T-helper 1 cell (primary cell): ENCODE data around the gene SRMS.

Experiments used
- DNase-seq, 5 donors: peaks; one replicate each; pipeline ENCODE4 v3.0.0-alpha.2; 2012 to 2020
- total RNA-seq, 4 donors: gene quantifications; one replicate each; lab custom pipeline; 2026; lab: John Stamatoyannopoulos, UW

Gene SRMS
- total RNA-seq, result 0 to 0.46 (median 0.13) reads per million in 4 donors

GRCh38 chr20:63547725-63548480, at the start of gene SRMS:
TSS of gene SRMS (minus strand) at chr20:63547749. CDS start at chr20:63547463, 286 bp downstream.
- DNase-seq, result no peak

- no peak for DNase-seq
Measured at GRCh38 chr20:63596423-63596822, 48.9 kb upstream of the SRMS start.

GRCh38 chr20:63595416-63596127, 48.0 kb upstream of the SRMS start:
- no peak for DNase-seq

- no peak for DNase-seq
Measured at GRCh38 chr20:63594043-63594561, 46.6 kb upstream of the SRMS start.

- no peak for DNase-seq
Measured at GRCh38 chr20:63592661-63593060, 45.1 kb upstream of the SRMS start.

- no peak for DNase-seq
Measured at GRCh38 chr20:63591786-63592355, 44.3 kb upstream of the SRMS start.

- DNase-seq, result no peak
Measured at GRCh38 chr20:63591147-63591533, 43.6 kb upstream of the SRMS start.

- no peak for DNase-seq
Measured at GRCh38 chr20:63590218-63591146, 42.9 kb upstream of the SRMS start.

- no peak for DNase-seq
Measured at GRCh38 chr20:63589261-63590217, 42.0 kb upstream of the SRMS start.

GRCh38 chr20:63588641-63589041, 41.1 kb upstream of the SRMS start:
- no peak for DNase-seq

- no peak for DNase-seq
Measured at GRCh38 chr20:63587776-63588591, 40.4 kb upstream of the SRMS start.

GRCh38 chr20:63587256-63587655, 39.7 kb upstream of the SRMS start:
- no peak for DNase-seq

- no peak for DNase-seq
Measured at GRCh38 chr20:63586797-63587196, 39.2 kb upstream of the SRMS start.

GRCh38 chr20:63585616-63586565, 38.3 kb upstream of the SRMS start:
- DNase-seq, result no peak

- no peak for DNase-seq
Measured at GRCh38 chr20:63582382-63583063, 35.0 kb upstream of the SRMS start.

- DNase-seq, result peak in 4 of 5 donors; percentile 58 to 71 (median 60)
Measured at GRCh38 chr20:63580796-63581461, 33.4 kb upstream of the SRMS start.

- no peak for DNase-seq
Measured at GRCh38 chr20:63579017-63579694, 31.6 kb upstream of the SRMS start.
